Tibial artery (tissue), 4 donors: ENCODE results near the gene DDX11.
A peak's percentile ranks its signal among the peaks of the same experiment; 100 is the strongest.
"Not testable (repeated sequence)": the region's sequence is repeated elsewhere in the genome, so short reads cannot be mapped to it uniquely, and the experiment has no call there.

Experiments used
- DNase-seq, 2 donors: peaks; one replicate each; pipeline ENCODE4 v3.0.0-alpha.2; 2019
- H3K27ac ChIP-seq, 2 donors: fragments of 200-600 bp; sonication (generic) in 1 of 2; 1 replicate in 1 of 2; 2 replicates in 1 of 2; pipeline ENCODE4 v1.5.1; 2018 to 2019; ENCODE audit warnings: mild to moderate bottlenecking in 1 of 2
- H3K27me3 ChIP-seq, 2 donors: fragments of 200-600 bp; sonication (generic) in 1 of 2; one replicate each; pipeline versions ENCODE4 v1.5.1 to v1.6.0; 2016 to 2019
- H3K36me3 ChIP-seq, 3 donors: fragments of 200-600 bp; sonication (generic) in 2 of 3; one replicate each; pipeline ENCODE4 v1.5.1; 2016 to 2019; ENCODE audit warnings: mild to moderate bottlenecking in 2 of 3
- H3K4me1 ChIP-seq, 4 donors: fragments of 200-600 bp; sonication (generic) in 2 of 4; 1 replicate in 3 of 4; 2 replicates in 1 of 4; pipeline ENCODE4 v1.5.1; 2016 to 2019
- H3K4me3 ChIP-seq, 2 donors: fragments of 200-600 bp; sonication (generic) in 1 of 2; 1 replicate in 1 of 2; 2 replicates in 1 of 2; pipeline ENCODE4 v1.5.1; 2018 to 2019; ENCODE audit warnings: mild to moderate bottlenecking in 2 of 2
- H3K9me3 ChIP-seq, 3 donors: fragments of 200-600 bp; sonication (generic) in 1 of 3; one replicate each; pipeline ENCODE4 v1.5.1; 2016 to 2019
- CTCF ChIP-seq, 2 experiments: fragments of 200-600 bp in 1 of 2; fragments of 450-650 bp in 1 of 2; IDR thresholded peaks; one replicate each; pipeline ENCODE4 v1.5.1; 2017 to 2019; ENCODE audit warnings: antibody characterized with exemption in 2 of 2, mild to moderate bottlenecking in 1 of 2, moderate library complexity in 1 of 2
- intact Hi-C: fragments of 100-400 bp; cut with DNase I; formaldehyde crosslinking; loops from one replicate; pipeline ENCODE4 v1.15.0; 2023; ENCODE audit warnings: low total_unique reads

Gene DDX11

GRCh38 chr12:31117203-31118011, 43.7 kb downstream of the DDX11 start:
- no peaks in the 10 kb centered on the region for H3K36me3 ChIP-seq
- no peak overlapping the region for H3K27ac ChIP-seq
- peak in 1 of 2 donors; percentile 57 for DNase-seq
- H3K4me3 ChIP-seq: peak overlapping the region; percentile 19 to 34
- peaks cover 0 to 28% (median 21%) of the 10 kb centered on the region in 4 donors for H3K4me1 ChIP-seq
- peak; percentile 28 to 48 for TF ChIP-seq CTCF (IDR thresholded peaks at IDR 0.05)
- H3K27me3 ChIP-seq: peaks cover 0 to 34% of the 10 kb centered on the region in 2 donors
- intact Hi-C loops: no loop called here
- H3K9me3 ChIP-seq: no peaks in the 10 kb centered on the region

- Histone ChIP-seq H3K36me3 (no peaks in the 10 kb centered on the region), H3K9me3 (no peaks in the 10 kb centered on the region), H3K27me3 (peaks cover 0 to 34% of the 10 kb centered on the region in 2 donors), H3K4me1 (peaks cover 0 to 28% (median 21%) of the 10 kb centered on the region in 4 donors), H3K27ac (no peak overlapping the region), H3K4me3 (peak overlapping the region in 1 of 2 donors; percentile 14)
- intact Hi-C loops: no loop called here
- TF ChIP-seq CTCF (IDR thresholded peaks at IDR 0.05): no peak
- DNase-seq: no peak
These were observed 44.9 kb downstream of the DDX11 start for GRCh38 chr12:31118347-31119191.

GRCh38 chr12:31119192-31119802, 45.6 kb downstream of the DDX11 start:
- H3K27me3 ChIP-seq: peaks cover 0 to 34% of the 10 kb centered on the region in 2 donors
- no peak overlapping the region for H3K27ac ChIP-seq
- H3K4me1 ChIP-seq: peaks cover 0 to 28% (median 21%) of the 10 kb centered on the region in 4 donors
- no peaks in the 10 kb centered on the region for H3K9me3 ChIP-seq
- intact Hi-C loops: no loop called here
- no peaks in the 10 kb centered on the region for H3K36me3 ChIP-seq
- no peak for DNase-seq
- TF ChIP-seq CTCF (IDR thresholded peaks at IDR 0.05): no peak
- no peak overlapping the region for H3K4me3 ChIP-seq

GRCh38 chr12:31119803-31120211, 46.1 kb downstream of the DDX11 start:
- Histone ChIP-seq H3K4me3 (no peak overlapping the region), H3K36me3 (no peaks in the 10 kb centered on the region), H3K27me3 (peaks cover 0 to 31% of the 10 kb centered on the region in 2 donors), H3K9me3 (no peaks in the 10 kb centered on the region), H3K4me1 (peaks cover 0 to 28% (median 21%) of the 10 kb centered on the region in 4 donors), H3K27ac (no peak overlapping the region)
- DNase-seq: no peak
- no peak for TF ChIP-seq CTCF (IDR thresholded peaks at IDR 0.05)
- intact Hi-C loops: no loop called here

GRCh38 chr12:31120392-31121008, 46.8 kb downstream of the DDX11 start:
- H3K9me3 ChIP-seq: no peaks in the 10 kb centered on the region
- no peak overlapping the region for H3K4me3 ChIP-seq
- H3K27ac ChIP-seq: no peak overlapping the region
- H3K27me3 ChIP-seq: peaks cover 0 to 31% of the 10 kb centered on the region in 2 donors
- H3K36me3 ChIP-seq: no peaks in the 10 kb centered on the region
- no peak for TF ChIP-seq CTCF (IDR thresholded peaks at IDR 0.05)
- no peak for DNase-seq
- peaks cover 0 to 28% (median 21%) of the 10 kb centered on the region in 4 donors for H3K4me1 ChIP-seq
- intact Hi-C loops: no loop called here

GRCh38 chr12:31121022-31121728, 47.5 kb downstream of the DDX11 start:
- Histone ChIP-seq H3K4me1 (peaks cover 0 to 28% (median 21%) of the 10 kb centered on the region in 4 donors), H3K27me3 (peaks cover 0 to 31% of the 10 kb centered on the region in 2 donors)
- H3K4me3 ChIP-seq, DNase-seq, H3K36me3 ChIP-seq, intact Hi-C loops, H3K9me3 ChIP-seq, H3K27ac ChIP-seq: not testable (repeated sequence)
